Nasal cavity respiratory epithelium epithelial cell of viscerocranial mucosa (primary cell): ENCODE data around the gene HSD17B8. TPM values are rescaled to one million over a fixed set of nuclear protein-coding genes. Genes with fewer than 3 reads are reported as not detected.

ENCODE experiments used
- total RNA-seq: library from RNA; depleted of rRNA; stranded (reverse); fragments of >200 nt; gene quantifications from 2 replicates; pipeline ENCODE4 v1.2.3, GENCODE V29; 2014

HSD17B8 gene
- total RNA-seq: 12.5 and 40.3 TPM in 2 replicates

DNA sequence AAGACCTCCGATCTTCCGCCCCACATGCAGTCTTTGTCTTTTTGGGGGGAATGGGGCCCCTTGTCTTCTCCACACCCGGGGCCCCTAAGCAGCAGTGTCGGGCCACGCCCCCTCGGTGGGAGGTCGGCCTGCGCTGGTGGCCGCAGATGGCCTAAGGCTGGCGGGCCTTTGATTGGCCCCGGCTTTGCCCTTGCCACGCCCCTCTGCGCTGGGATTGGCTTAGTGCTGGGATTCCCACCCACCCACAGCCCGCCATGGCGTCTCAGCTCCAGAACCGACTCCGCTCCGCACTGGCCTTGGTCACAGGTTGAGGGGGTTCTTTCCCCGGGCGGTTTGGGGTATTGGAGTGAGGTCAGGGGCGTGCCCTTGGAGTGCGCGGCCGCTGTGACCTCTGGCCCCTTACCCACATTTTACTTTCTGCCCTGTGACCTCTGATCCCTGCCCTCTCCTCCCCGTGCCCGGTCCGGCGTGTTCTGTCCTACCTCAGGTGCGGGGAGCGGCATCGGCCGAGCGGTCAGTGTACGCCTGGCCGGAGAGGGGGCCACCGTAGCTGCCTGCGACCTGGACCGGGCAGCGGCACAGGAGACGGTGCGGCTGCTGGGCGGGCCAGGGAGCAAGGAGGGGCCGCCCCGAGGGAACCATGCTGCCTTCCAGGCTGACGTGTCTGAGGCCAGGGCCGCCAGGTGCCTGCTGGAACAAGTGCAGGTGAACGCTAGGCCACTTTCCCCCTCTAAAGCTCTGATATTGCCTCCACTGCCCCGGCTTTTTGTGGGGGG lies at the start of gene HSD17B8:
HSD17B8 (plus strand) TSS at position 241 of the 776 bp plus-strand sequence; CDS start at position 255, 14 bp downstream.

DNA sequence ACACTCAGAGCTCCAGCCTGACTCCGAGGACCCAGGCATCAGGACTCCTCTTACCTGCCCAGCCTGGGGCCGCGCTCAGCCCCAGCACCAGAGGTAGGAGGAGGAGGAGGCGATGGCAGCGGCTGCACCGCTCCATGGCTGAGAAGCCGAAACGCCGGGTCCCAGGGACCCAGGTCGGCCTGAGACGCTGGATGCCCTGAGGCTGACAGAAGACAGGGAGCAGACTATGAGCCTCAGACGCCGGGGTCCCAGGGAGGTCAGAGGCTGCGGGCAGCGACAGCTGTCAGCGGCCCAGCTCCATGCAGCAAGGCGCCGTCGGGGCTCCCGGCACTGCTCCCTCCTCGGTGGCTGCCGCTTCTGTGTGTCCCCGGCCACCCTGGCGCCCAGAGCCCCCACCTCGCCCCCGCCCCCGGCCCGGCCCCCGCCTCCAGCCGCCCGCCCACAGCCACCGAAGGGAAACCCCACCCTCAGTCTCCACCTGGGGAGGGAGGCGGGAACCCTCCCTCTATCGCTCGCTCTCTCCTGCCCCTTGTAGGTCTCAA lies 12.3 kb upstream of the HSD17B8 start, which contains the start of gene COL11A2:
COL11A2 (minus strand) TSS at position 363 of the 542 bp plus-strand sequence; CDS start at position 136, 227 bp downstream.

GRCh38 chr6:33200219-33201146 lies 4.0 kb upstream of the HSD17B8 start, which contains the start of the genes RXRB and SLC39A7:
Gene RXRB (minus strand): TSS chr6:33200665. CDS start chr6:33200476, 189 bp downstream.
Gene SLC39A7 (plus strand): TSS chr6:33200867. CDS start chr6:33201246, 379 bp downstream.

GRCh38 chr6:33208091-33208967 lies 3.9 kb downstream of the HSD17B8 start, which contains the start of gene RING1:
Gene RING1 (plus strand): TSS chr6:33208500. CDS start chr6:33208823, 323 bp downstream.

Other genes starting within 250 kb of the HSD17B8 start
- gene BRD2, start 236.1 kb upstream of the HSD17B8 start, total RNA-seq: 95.7 and 134 TPM in 2 replicates
- gene HLA-DOA, start 195.1 kb upstream of the HSD17B8 start, total RNA-seq: 0.07 TPM in 1 of 2 replicates, not detected in the other
- gene HLA-DPA1, start 131.0 kb upstream of the HSD17B8 start, total RNA-seq: 0.14 TPM in 1 of 2 replicates, not detected in the other
- gene HLA-DPB1, start 128.7 kb upstream of the HSD17B8 start, total RNA-seq: not detected in 2 replicates
- under 0.01 and 0.36 TPM in 2 replicates for gene COL11A2, start 12.2 kb upstream of the HSD17B8 start, total RNA-seq
- 16.1 and 21.8 TPM in 2 replicates for gene RXRB, start 4.0 kb upstream of the HSD17B8 start, total RNA-seq
- 66.9 and 118 TPM in 2 replicates for gene SLC39A7, start 3.8 kb upstream of the HSD17B8 start, total RNA-seq
- 34.2 and 48.2 TPM in 2 replicates for gene RING1, start 3.8 kb downstream of the HSD17B8 start, total RNA-seq
- gene VPS52, start 67.2 kb downstream of the HSD17B8 start, total RNA-seq: 27.0 and 28.8 TPM in 2 replicates
- gene RPS18, start 67.4 kb downstream of the HSD17B8 start, total RNA-seq: 3,073 and 7,254 TPM in 2 replicates
- gene B3GALT4, start 72.5 kb downstream of the HSD17B8 start, total RNA-seq: 2.7 and 4.1 TPM in 2 replicates
- 55.0 and 84.4 TPM in 2 replicates for gene WDR46, start 84.6 kb downstream of the HSD17B8 start, total RNA-seq
- 37.5 and 69.7 TPM in 2 replicates for gene PFDN6, start 84.9 kb downstream of the HSD17B8 start, total RNA-seq
- 22.9 and 40.4 TPM in 2 replicates for gene RGL2, start 94.3 kb downstream of the HSD17B8 start, total RNA-seq
- 22.2 and 108 TPM in 2 replicates for gene TAPBP, start 109.4 kb downstream of the HSD17B8 start, total RNA-seq
- 19.9 and 24.3 TPM in 2 replicates for gene ZBTB22, start 113.1 kb downstream of the HSD17B8 start, total RNA-seq
- 35.9 and 77.9 TPM in 2 replicates for gene DAXX, start 118.3 kb downstream of the HSD17B8 start, total RNA-seq
- gene KIFC1, start 187.2 kb downstream of the HSD17B8 start, total RNA-seq: 0.21 and 0.68 TPM in 2 replicates
- gene PHF1, start 206.4 kb downstream of the HSD17B8 start, total RNA-seq: 10.3 and 13.0 TPM in 2 replicates
- gene CUTA, start 213.5 kb downstream of the HSD17B8 start, total RNA-seq: 27.3 and 62.1 TPM in 2 replicates
- 0.68 and 3.9 TPM in 2 replicates for gene SYNGAP1, start 215.4 kb downstream of the HSD17B8 start, total RNA-seq
- gene ZBTB9, start 249.9 kb downstream of the HSD17B8 start, total RNA-seq: 10.6 and 13.0 TPM in 2 replicates